ENCODE measurements around the gene SSH2.

- TF ChIP-seq EZH2 (IDR thresholded peaks at IDR 0.05; ENCODE audit: insufficient read depth, poor library complexity, severe bottlenecking) (no peak), EZH2phosphoT487 (IDR thresholded peaks at IDR 0.05; ENCODE audit: insufficient read depth, low read depth) (no peak)
Observed at GRCh38 chr17:29614349-29615047, 315.5 kb downstream of the SSH2 start.

Data from GM23248 (cell line).